CD4-positive, alpha-beta T cell treated with Interleukin-2 at 100 ng/mL for 4 hours (primary cell): Measurements from ENCODE around the gene HK1.
"Not testable (repeated sequence)": the region's sequence is repeated elsewhere in the genome, so short reads cannot be mapped to it uniquely, and the experiment has no call there.

Source experiments
- DNase-seq: peaks from one replicate; pipeline ENCODE4 v3.0.0-alpha.2; 2020; ENCODE audit warnings: low spot score

Gene HK1

GRCh38 chr10:69259547-69260243 lies 18.6 kb upstream of the HK1 start:
- no peak for DNase-seq

- no peak for DNase-seq
Observed at GRCh38 chr10:69261184-69261583, 17.1 kb upstream of the HK1 start.

GRCh38 chr10:69262292-69262751 lies 16.0 kb upstream of the HK1 start:
- DNase-seq, result peak; percentile 1

GRCh38 chr10:69265521-69265920 lies 12.8 kb upstream of the HK1 start:
- DNase-seq, result no peak

GRCh38 chr10:69268761-69269416 lies 9.4 kb upstream of the HK1 start:
- DNase-seq, result no peak

DNA sequence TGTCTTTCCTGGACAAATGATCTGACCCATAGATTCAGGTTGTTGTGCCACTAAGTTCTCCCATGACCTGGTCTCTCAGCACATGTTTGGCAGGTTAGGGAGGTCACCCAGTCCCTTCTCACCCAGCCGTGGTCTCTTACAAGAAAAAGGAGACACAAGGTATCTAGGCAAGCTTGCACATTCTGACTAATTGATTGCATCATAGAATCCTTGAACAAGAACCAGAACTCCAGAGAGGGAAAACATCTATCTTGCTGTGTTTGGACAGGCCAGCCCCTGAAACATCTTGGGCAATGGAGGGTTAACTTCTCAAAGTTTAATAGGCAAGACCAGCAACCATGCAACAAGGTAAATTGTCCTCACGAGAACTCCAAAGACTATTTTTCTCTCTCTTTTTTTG lies 8.5 kb upstream of the HK1 start:
- DNase-seq, result no peak

DNA sequence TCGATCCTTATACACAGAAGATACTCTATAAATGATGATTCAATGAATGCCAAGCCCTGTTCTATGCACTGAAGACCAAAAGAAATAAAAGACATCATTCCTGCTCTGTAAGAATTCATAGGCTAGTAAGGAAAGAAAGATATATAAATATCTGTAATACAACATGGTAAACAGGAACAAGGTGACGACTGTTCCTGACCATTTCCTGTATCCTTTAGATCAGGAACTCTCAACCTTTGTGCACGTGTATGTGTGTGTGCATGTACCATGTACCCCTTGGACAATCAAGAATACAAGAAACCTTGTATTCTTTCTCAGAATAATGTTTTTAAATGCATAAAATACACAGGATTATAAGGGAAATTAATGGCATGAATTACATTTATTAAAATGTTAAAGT lies 7.3 kb upstream of the HK1 start:
- DNase-seq, result no peak

- DNase-seq, result no peak
Observed at GRCh38 chr10:69272624-69273023, 5.7 kb upstream of the HK1 start.

DNA sequence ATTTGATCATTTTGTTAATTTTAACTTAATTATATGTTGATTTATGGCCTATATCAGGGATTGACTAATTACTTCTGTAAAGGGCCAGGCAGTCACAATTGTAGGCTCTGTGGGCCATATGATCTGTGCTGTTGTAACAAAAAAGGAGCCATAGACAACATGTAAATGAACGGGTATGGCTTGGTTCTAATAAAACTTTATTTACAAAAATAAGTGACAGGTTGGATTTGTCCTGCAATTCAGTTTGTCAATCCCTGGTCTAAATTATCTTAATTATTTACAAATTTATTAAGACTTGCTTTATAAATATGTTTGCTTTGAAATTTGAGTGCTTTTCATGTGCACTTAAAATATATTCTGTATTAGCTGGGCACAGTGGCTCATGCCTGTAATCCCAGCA lies 2.9 kb upstream of the HK1 start:
- no peak for DNase-seq

DNA sequence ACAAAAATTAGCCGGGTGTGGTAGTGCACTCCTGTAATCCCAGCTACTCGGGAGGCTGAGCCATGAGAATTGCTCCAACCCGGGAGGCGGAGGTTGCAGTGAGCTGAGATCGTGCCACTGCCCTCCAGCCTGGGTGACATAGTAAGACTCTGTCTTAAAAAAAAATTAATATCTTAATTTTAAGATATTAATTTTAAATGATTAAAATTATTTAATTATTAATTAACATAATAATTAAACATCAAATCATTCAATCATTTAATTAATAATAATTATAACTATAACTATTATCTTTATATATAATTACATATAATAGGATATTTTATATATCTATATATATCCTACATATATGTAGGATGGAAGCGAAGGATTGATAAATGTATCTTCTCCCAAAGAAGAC lies 1.8 kb upstream of the HK1 start:
- DNase-seq, result no peak

DNA sequence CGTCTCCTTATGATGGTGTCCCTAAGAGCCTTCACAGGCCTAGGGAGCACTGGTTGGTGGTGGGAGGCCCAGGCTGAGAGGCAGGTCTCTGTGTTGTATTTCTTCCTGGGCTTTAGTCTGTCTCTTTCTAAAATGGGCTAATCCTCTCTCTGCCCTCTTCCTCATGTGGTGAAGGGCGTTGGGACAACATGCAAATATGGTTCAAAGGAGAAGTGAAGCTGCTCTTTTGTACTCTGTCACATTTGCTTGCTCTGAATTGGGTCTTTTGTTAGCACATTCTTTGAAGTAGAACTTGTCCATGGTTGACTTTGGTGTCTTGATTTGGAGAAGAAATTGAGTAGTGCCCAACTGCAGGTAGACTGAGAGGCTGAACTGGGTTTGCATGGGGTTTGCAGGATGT lies 814 bp downstream of the HK1 start:
- no peak for DNase-seq

- DNase-seq, result no peak
Observed at GRCh38 chr10:69281507-69282413, 3.5 kb downstream of the HK1 start.

GRCh38 chr10:69284402-69284801 lies 6.1 kb downstream of the HK1 start:
- not testable (repeated sequence) for DNase-seq

- DNase-seq, result no peak
Observed at GRCh38 chr10:69285699-69286098, 7.4 kb downstream of the HK1 start.

- no peak for DNase-seq
Observed at GRCh38 chr10:69287181-69287580, 8.9 kb downstream of the HK1 start.

DNA sequence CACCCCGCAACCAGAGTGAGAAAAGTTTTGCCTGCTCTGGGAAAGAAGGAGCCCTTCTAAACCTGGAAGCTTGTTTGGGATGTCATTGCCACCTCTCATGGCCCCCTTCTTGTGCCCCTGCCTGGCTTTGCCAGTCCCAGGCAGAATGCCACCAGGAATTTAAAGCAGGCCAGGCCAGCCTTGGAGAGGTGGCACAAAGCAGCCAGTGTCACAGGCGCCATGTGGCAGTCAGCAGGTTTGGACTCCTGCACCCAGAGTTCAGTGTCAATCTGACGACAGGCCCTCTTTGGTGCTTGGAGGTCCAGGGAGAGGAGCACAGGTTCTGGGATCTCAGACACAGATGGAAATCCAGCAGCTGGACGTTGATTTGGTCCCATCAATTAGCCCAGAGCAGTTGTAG lies 12.7 kb downstream of the HK1 start:
- DNase-seq, result no peak

DNA sequence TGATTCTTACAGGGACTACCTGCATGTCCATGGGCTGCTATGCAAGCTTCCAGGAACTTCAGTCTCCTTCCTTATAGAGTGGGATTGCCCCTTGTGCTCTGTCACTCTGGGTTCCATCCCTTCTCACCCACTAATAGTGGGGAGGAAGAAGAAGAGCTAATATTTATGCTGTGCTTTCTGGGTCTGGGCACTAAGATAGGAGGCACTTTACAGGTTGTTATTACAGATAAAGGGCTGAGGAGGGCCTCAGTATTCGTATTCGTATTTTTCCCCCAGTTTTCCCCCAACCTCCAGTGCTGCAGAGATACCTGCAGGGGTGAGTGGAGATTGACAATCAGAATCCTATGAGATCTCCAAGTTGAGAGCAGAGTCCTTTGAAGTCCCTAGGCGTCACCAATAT lies 14.2 kb downstream of the HK1 start:
- no peak for DNase-seq

- DNase-seq, result no peak
Observed at GRCh38 chr10:69295027-69295636, 16.8 kb downstream of the HK1 start.

- DNase-seq, result no peak
Observed at GRCh38 chr10:69303632-69304051, 25.3 kb downstream of the HK1 start.

GRCh38 chr10:69306421-69306820 lies 28.1 kb downstream of the HK1 start:
- DNase-seq, result no peak

DNA sequence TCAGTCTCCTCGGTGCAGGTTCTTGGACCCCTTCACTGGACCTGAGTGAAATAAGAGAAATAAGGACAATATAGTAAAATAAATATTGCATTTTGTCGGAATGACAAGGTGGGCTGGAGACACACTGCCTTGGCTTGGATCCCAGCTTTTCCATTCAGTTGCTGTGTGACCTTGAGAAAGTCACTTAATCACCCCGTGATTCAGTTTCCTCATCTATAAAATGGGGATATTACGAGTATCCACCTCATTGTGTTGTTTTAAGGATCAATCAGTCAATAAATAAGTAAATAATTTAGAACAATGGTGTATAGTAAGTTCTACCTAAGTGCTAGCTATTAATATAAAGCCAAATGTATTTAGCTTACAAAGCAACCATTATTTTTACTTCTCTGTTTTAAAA lies 29.1 kb downstream of the HK1 start:
- DNase-seq, result no peak

- DNase-seq, result not testable (repeated sequence)
Observed at GRCh38 chr10:69308304-69308703, 30.0 kb downstream of the HK1 start.
